Adrenal gland (tissue), 5 donors: Measurements from ENCODE around the gene MED27.

Experiments
- CTCF ChIP-seq, 6 experiments: fragments of 450-650 bp in 4 of 6; fragments of 200-600 bp in 2 of 6; sonication (generic) in 1 of 6; IDR thresholded peaks; 1 replicate in 5 of 6; 2 replicates in 1 of 6; pipeline versions ENCODE4 v1.5.1 to v1.8.0; 2016 to 2021; ENCODE audit warnings: antibody characterized with exemption in 6 of 6, mild to moderate bottlenecking in 2 of 6, moderate library complexity in 1 of 6
- POLR2A ChIP-seq, 2 donors: fragments of 450-650 bp; IDR thresholded peaks; one replicate each; pipeline ENCODE4 v1.6.1; 2017; ENCODE audit warnings: antibody characterized with exemption in 2 of 2, mild to moderate bottlenecking in 2 of 2, moderate library complexity in 1 of 2
- donor health status: DM: no; HTN: no; CAD: no.

DNA sequence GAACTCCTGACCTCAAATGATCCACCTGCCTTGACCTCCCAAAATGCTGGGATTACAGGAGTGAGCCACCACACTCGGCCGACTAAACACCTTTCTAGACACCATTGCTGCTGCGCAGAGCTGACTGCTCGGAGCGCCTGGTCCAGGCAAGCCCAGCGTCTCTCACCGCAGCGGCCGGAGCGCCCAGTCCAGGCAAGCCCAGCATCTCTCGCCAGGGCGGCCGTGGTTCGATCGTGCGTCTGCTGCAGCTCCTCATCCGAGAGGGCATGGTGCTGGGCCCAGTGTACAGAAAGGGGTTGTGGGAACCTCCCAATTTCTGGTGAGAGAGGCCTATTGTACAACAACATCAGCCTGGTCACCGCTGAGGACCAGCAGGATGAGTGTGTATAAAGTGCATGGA, 230.3 kb downstream of the MED27 start:
- no peak for TF ChIP-seq CTCF (IDR thresholded peaks at IDR 0.05)
- TF ChIP-seq POLR2A (IDR thresholded peaks at IDR 0.05) = no peak
